T1000 (cell line): Measurements from ENCODE around the gene TYW1B.
"Not testable (repeated sequence)": the region's sequence is repeated elsewhere in the genome, so short reads cannot be mapped to it uniquely, and the experiment has no call there.

Experiments
- DNase-seq: peaks from one replicate; lab custom pipeline; 2025; ENCODE audit warnings: mixed read lengths; lab: John Stamatoyannopoulos, UW

TYW1B gene

GRCh38 chr7:72753229-72753628, 74.8 kb downstream of the TYW1B start:
- not testable (repeated sequence) for DNase-seq

- DNase-seq, result no peak
These were observed 76.0 kb downstream of the TYW1B start for GRCh38 chr7:72751978-72752377.

GRCh38 chr7:72751378-72751777, 76.6 kb downstream of the TYW1B start:
- DNase-seq, result no peak

- DNase-seq, result not testable (repeated sequence)
These were observed 79.4 kb downstream of the TYW1B start for GRCh38 chr7:72748649-72749048.

GRCh38 chr7:72744244-72744926, 83.6 kb downstream of the TYW1B start:
- not testable (repeated sequence) for DNase-seq

- not testable (repeated sequence) for DNase-seq
These were observed 84.2 kb downstream of the TYW1B start for GRCh38 chr7:72743801-72744200.

- not testable (repeated sequence) for DNase-seq
These were observed 88.3 kb downstream of the TYW1B start for GRCh38 chr7:72739716-72740115.

- not testable (repeated sequence) for DNase-seq
These were observed 92.1 kb downstream of the TYW1B start for GRCh38 chr7:72735855-72736254.

GRCh38 chr7:72730815-72731214, 97.2 kb downstream of the TYW1B start:
- not testable (repeated sequence) for DNase-seq

DNA sequence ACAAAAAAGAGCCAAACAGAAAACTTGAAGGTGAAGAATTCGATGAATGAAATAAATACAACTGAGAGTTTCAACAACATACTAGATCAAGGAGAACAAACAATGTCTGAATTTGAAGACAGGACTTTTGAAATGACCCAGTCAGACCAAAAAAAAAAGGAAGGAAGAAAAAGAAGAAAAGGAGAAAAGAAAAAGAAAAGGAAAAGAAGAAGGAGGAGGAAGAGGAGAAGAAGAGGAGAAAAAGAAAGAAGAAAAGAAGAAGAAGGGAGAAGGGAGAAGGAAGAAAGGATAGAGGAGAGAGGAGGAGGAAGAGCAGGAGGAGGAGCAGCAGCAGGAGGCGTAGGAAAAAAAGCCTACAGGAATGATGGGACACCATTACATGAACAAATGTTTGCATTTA, 97.6 kb downstream of the TYW1B start:
- not testable (repeated sequence) for DNase-seq

GRCh38 chr7:72729130-72729529, 98.9 kb downstream of the TYW1B start:
- not testable (repeated sequence) for DNase-seq

- DNase-seq, result not testable (repeated sequence)
These were observed 105.3 kb downstream of the TYW1B start for GRCh38 chr7:72722694-72723093.

DNA sequence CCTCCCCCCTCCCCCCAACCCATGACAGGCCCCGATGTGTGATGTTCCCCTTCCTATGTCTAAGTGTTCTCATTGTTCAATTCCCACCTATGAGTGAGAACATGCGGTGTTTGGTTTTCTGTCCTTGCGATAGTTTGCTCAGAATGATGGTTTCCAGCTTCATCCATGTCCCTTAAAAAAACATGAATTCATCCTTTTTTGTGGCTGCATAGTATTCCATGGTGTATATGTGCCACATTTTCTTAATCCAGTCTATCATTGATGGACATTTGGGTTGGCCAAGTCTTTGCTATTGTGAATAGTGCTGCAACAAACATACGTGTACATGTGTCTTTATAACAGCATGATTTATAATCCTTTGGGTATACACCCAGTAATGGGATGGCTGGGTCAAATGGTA, 107.1 kb downstream of the TYW1B start:
- not testable (repeated sequence) for DNase-seq

- DNase-seq, result not testable (repeated sequence)
These were observed 110.7 kb downstream of the TYW1B start for GRCh38 chr7:72717252-72717774.

- not testable (repeated sequence) for DNase-seq
These were observed 116.1 kb downstream of the TYW1B start for GRCh38 chr7:72711927-72712326.

DNA sequence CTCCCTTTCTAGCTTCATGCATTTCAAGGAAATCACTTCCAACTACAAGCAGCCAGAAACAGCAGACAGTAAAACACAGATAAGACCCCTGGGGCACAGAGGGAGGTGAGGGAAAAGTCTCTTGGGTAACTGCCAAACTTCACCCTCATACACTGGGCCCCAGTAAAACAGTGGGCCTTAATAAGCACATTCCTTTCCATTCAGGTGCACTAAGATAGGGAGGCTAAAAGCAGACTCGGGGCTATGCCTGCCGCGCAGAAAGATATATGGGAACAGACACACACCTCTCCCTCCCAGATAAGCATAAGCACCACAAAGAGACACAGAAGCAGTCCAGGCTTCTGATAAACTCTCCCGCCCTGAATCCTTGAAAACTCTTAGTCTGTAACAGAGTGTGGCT, 117.0 kb downstream of the TYW1B start:
- no peak for DNase-seq

GRCh38 chr7:72709909-72710308, 118.1 kb downstream of the TYW1B start:
- no peak for DNase-seq

- not testable (repeated sequence) for DNase-seq
These were observed 119.5 kb downstream of the TYW1B start for GRCh38 chr7:72708371-72709050.

- DNase-seq, result no peak
These were observed 121.5 kb downstream of the TYW1B start for GRCh38 chr7:72706521-72706920.

GRCh38 chr7:72705693-72706092, 122.3 kb downstream of the TYW1B start:
- not testable (repeated sequence) for DNase-seq

GRCh38 chr7:72704894-72705293, 123.1 kb downstream of the TYW1B start:
- no peak for DNase-seq

GRCh38 chr7:72700548-72700947, 127.5 kb downstream of the TYW1B start:
- DNase-seq, result not testable (repeated sequence)

- not testable (repeated sequence) for DNase-seq
These were observed 130.9 kb downstream of the TYW1B start for GRCh38 chr7:72697066-72697465.
